Thyroid gland (tissue), 4 donors: ENCODE data around the gene NRXN2.

ENCODE experiments used
- POLR2A ChIP-seq, 2 donors: fragments of 450-650 bp; IDR thresholded peaks; one replicate each; pipeline ENCODE4 v1.6.1; 2017; ENCODE audit warnings: antibody characterized with exemption in 2 of 2, mild to moderate bottlenecking in 2 of 2, moderate library complexity in 1 of 2
- TF ChIP-seq, protein P1 (sequence below), 6 experiments: fragments of 200-600 bp in 3 of 6; fragments of 450-650 bp in 3 of 6; sonication (generic) in 3 of 6; IDR thresholded peaks; one replicate each; pipeline ENCODE4 v1.5.1; 2016 to 2019; ENCODE audit warnings: antibody characterized with exemption in 6 of 6, mild to moderate bottlenecking in 2 of 6, inconsistent platforms in 1 of 6, moderate library complexity in 1 of 6

DNA sequence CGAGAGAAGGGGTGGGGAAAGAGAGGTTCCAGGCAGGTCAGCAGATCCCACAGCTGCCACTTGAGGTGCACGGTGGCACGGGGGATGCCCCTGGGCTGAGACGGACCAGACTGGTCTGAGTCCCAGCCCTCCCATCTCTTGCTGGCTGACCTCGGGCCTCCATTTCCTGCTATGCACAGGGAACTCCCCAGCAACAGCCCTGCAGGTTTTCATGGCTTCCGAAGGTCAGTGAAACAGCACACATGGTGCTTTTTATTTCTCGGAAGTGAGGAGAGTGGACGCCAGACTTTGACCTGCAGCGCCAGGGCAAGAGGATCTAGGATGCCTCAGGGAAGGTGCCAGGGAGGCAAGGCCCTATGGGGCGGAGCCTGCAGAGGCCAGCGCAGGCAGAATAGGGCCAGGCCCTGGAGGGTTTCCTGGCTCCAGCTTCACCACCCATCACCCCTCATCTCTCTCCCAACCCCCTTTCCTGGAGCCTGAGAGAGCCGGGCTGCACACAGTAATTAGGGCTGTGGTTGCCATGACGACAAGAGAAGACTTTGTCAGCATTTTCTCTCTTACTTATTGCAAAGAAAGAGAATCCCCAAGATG, 102.5 kb downstream of the NRXN2 start:
- TF ChIP-seq, protein P1, sequence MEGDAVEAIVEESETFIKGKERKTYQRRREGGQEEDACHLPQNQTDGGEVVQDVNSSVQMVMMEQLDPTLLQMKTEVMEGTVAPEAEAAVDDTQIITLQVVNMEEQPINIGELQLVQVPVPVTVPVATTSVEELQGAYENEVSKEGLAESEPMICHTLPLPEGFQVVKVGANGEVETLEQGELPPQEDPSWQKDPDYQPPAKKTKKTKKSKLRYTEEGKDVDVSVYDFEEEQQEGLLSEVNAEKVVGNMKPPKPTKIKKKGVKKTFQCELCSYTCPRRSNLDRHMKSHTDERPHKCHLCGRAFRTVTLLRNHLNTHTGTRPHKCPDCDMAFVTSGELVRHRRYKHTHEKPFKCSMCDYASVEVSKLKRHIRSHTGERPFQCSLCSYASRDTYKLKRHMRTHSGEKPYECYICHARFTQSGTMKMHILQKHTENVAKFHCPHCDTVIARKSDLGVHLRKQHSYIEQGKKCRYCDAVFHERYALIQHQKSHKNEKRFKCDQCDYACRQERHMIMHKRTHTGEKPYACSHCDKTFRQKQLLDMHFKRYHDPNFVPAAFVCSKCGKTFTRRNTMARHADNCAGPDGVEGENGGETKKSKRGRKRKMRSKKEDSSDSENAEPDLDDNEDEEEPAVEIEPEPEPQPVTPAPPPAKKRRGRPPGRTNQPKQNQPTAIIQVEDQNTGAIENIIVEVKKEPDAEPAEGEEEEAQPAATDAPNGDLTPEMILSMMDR (IDR thresholded peaks at IDR 0.05) = no peak
- no peak for TF ChIP-seq POLR2A (IDR thresholded peaks at IDR 0.05)
